Myocyte (in vitro differentiated cells): ENCODE results near the gene PHF10. TPM values are rescaled to one million over a fixed set of nuclear protein-coding genes. Genes with fewer than 3 reads are reported as not detected.
A peak's percentile ranks its signal among the peaks of the same experiment; 100 is the strongest.
"Not testable (repeated sequence)": the region's sequence is repeated elsewhere in the genome, so short reads cannot be mapped to it uniquely, and the experiment has no call there.

ENCODE experiments used
- DNase-seq: peaks from one replicate; pipeline ENCODE4 v3.0.0-alpha.2; 2012; ENCODE audit warnings: low read depth
- total RNA-seq: library from RNA; depleted of rRNA; stranded (reverse); fragments of >200 nt; gene quantifications from 2 replicates; pipeline ENCODE4 v1.2.3, GENCODE V29; 2014

The PHF10 gene
- total RNA-seq, 1 donor from 2014 or later = 44.9 TPM

- DNase-seq = peak; percentile 68
These were observed 945 bp downstream of the PHF10 start for GRCh38 chr6:169723200-169723909.

GRCh38 chr6:169722362-169723199, 1.7 kb downstream of the PHF10 start:
- peak; percentile 59 for DNase-seq

GRCh38 chr6:169720207-169720855, 4.0 kb downstream of the PHF10 start:
- no peak for DNase-seq

- no peak for DNase-seq
These were observed 5.2 kb downstream of the PHF10 start for GRCh38 chr6:169719117-169719516.

- no peak for DNase-seq
These were observed 9.7 kb downstream of the PHF10 start for GRCh38 chr6:169714595-169714994.

- no peak for DNase-seq
These were observed 10.1 kb downstream of the PHF10 start for GRCh38 chr6:169714178-169714577.

GRCh38 chr6:169710009-169710408, 14.3 kb downstream of the PHF10 start:
- DNase-seq = no peak

GRCh38 chr6:169709293-169709692, 15.0 kb downstream of the PHF10 start:
- no peak for DNase-seq

- DNase-seq = no peak
These were observed 16.5 kb downstream of the PHF10 start for GRCh38 chr6:169707772-169708171.

GRCh38 chr6:169702840-169703246, 21.5 kb downstream of the PHF10 start:
- DNase-seq = no peak

- DNase-seq = peak; percentile 98
These were observed 22.1 kb downstream of the PHF10 start, which contains the start of the genes C6orf120 and WDR27 for GRCh38 chr6:169701954-169702839. TSS of gene C6orf120 (plus strand) at chr6:169702126. CDS start at chr6:169702460, 334 bp downstream. TSS of gene WDR27 (minus strand) at chr6:169702029. CDS start at chr6:169689005, 13,024 bp downstream.

GRCh38 chr6:169701311-169701953, 22.9 kb downstream of the PHF10 start:
- no peak for DNase-seq

- DNase-seq = peak; percentile 74
These were observed 24.0 kb downstream of the PHF10 start for GRCh38 chr6:169700296-169700695.

GRCh38 chr6:169697115-169697514, 27.2 kb downstream of the PHF10 start:
- not testable (repeated sequence) for DNase-seq

- no peak for DNase-seq
These were observed 29.2 kb downstream of the PHF10 start for GRCh38 chr6:169695131-169695530.

- peak; percentile 91 for DNase-seq
These were observed 31.8 kb downstream of the PHF10 start for GRCh38 chr6:169692516-169692915.

- no peak for DNase-seq
These were observed 33.0 kb downstream of the PHF10 start for GRCh38 chr6:169691260-169691659.

GRCh38 chr6:169689287-169689686, 35.0 kb downstream of the PHF10 start:
- peak; percentile 87 for DNase-seq

GRCh38 chr6:169685860-169686259, 38.4 kb downstream of the PHF10 start:
- DNase-seq = no peak

GRCh38 chr6:169684056-169684455, 40.2 kb downstream of the PHF10 start:
- DNase-seq = no peak
